ENCODE data around the gene PTPRN2.
"Not testable (repeated sequence)": the region's sequence is repeated elsewhere in the genome, so short reads cannot be mapped to it uniquely, and the experiment has no call there.

PTPRN2 gene

GRCh38 chr7:157596881-157597280 lies 990.7 kb downstream of the PTPRN2 start:
- in situ Hi-C loops (cut with HindIII; ENCODE audit: low pct_ligation_motif_present, low pct_unique_long_range_greater_than_20kb, low sequenced_read_pairs): no loop called here
- DNase-seq: no peak

GRCh38 chr7:157596471-157596870 lies 991.2 kb downstream of the PTPRN2 start:
- DNase-seq: no peak
- in situ Hi-C loops (cut with HindIII; ENCODE audit: low pct_ligation_motif_present, low pct_unique_long_range_greater_than_20kb, low sequenced_read_pairs): no loop called here

GRCh38 chr7:157596026-157596425 lies 991.6 kb downstream of the PTPRN2 start:
- DNase-seq: no peak
- in situ Hi-C loops (cut with HindIII; ENCODE audit: low pct_ligation_motif_present, low pct_unique_long_range_greater_than_20kb, low sequenced_read_pairs): no loop called here

- DNase-seq: no peak
- in situ Hi-C loops (cut with HindIII; ENCODE audit: low pct_ligation_motif_present, low pct_unique_long_range_greater_than_20kb, low sequenced_read_pairs): no loop called here
These were observed 992.4 kb downstream of the PTPRN2 start for GRCh38 chr7:157595086-157595855.

- in situ Hi-C loops (cut with HindIII; ENCODE audit: low pct_ligation_motif_present, low pct_unique_long_range_greater_than_20kb, low sequenced_read_pairs): no loop called here
- no peak for DNase-seq
These were observed 993.3 kb downstream of the PTPRN2 start for GRCh38 chr7:157594306-157594705.

- in situ Hi-C loops (cut with HindIII; ENCODE audit: low pct_ligation_motif_present, low pct_unique_long_range_greater_than_20kb, low sequenced_read_pairs): no loop called here
- DNase-seq: no peak
These were observed 994.1 kb downstream of the PTPRN2 start for GRCh38 chr7:157593541-157593940.

- DNase-seq; in situ Hi-C loops (cut with HindIII; ENCODE audit: low pct_ligation_motif_present, low pct_unique_long_range_greater_than_20kb, low sequenced_read_pairs): not testable (repeated sequence)
These were observed 994.8 kb downstream of the PTPRN2 start for GRCh38 chr7:157592636-157593320.

GRCh38 chr7:157590526-157590925 lies 997.1 kb downstream of the PTPRN2 start:
- in situ Hi-C loops (cut with HindIII; ENCODE audit: low pct_ligation_motif_present, low pct_unique_long_range_greater_than_20kb, low sequenced_read_pairs): no loop called here
- DNase-seq: no peak

GRCh38 chr7:157589680-157590079 lies 997.9 kb downstream of the PTPRN2 start:
- in situ Hi-C loops (cut with HindIII; ENCODE audit: low pct_ligation_motif_present, low pct_unique_long_range_greater_than_20kb, low sequenced_read_pairs): no loop called here
- DNase-seq: no peak

- in situ Hi-C loops (cut with HindIII; ENCODE audit: low pct_ligation_motif_present, low pct_unique_long_range_greater_than_20kb, low sequenced_read_pairs): no loop called here
These were observed 999.6 kb downstream of the PTPRN2 start for GRCh38 chr7:157587805-157588560.

GRCh38 chr7:157587051-157587804 lies 1000.4 kb downstream of the PTPRN2 start:
- DNase-seq: no peak
- in situ Hi-C loops (cut with HindIII; ENCODE audit: low pct_ligation_motif_present, low pct_unique_long_range_greater_than_20kb, low sequenced_read_pairs): no loop called here

More at GRCh38 chr7:157587805-157588560, 999.6 kb downstream of the PTPRN2 start:
- DNase-seq: no peak

- in situ Hi-C loops (cut with HindIII; ENCODE audit: low pct_ligation_motif_present, low pct_unique_long_range_greater_than_20kb, low sequenced_read_pairs): no loop called here
- DNase-seq: no peak
These were observed 1001.1 kb downstream of the PTPRN2 start for GRCh38 chr7:157586426-157586955.

GRCh38 chr7:157585113-157585861 lies 1002.3 kb downstream of the PTPRN2 start:
- DNase-seq: no peak
- in situ Hi-C loops (cut with HindIII; ENCODE audit: low pct_ligation_motif_present, low pct_unique_long_range_greater_than_20kb, low sequenced_read_pairs): no loop called here

- in situ Hi-C loops (cut with HindIII; ENCODE audit: low pct_ligation_motif_present, low pct_unique_long_range_greater_than_20kb, low sequenced_read_pairs): no loop called here
- DNase-seq: no peak
These were observed 1003.2 kb downstream of the PTPRN2 start for GRCh38 chr7:157584420-157584819.

- in situ Hi-C loops (cut with HindIII; ENCODE audit: low pct_ligation_motif_present, low pct_unique_long_range_greater_than_20kb, low sequenced_read_pairs): no loop called here
- no peak for DNase-seq
These were observed 1005.9 kb downstream of the PTPRN2 start for GRCh38 chr7:157581740-157582139.

GRCh38 chr7:157580324-157580723 lies 1007.3 kb downstream of the PTPRN2 start:
- no peak for DNase-seq
- in situ Hi-C loops (cut with HindIII; ENCODE audit: low pct_ligation_motif_present, low pct_unique_long_range_greater_than_20kb, low sequenced_read_pairs): no loop called here

GRCh38 chr7:157579425-157579824 lies 1008.2 kb downstream of the PTPRN2 start:
- in situ Hi-C loops (cut with HindIII; ENCODE audit: low pct_ligation_motif_present, low pct_unique_long_range_greater_than_20kb, low sequenced_read_pairs): no loop called here
- DNase-seq: no peak

All from ACHN (cell line).